ENCODE results near the gene CHAT.

- no peak for TF ChIP-seq CTCF (IDR thresholded peaks at IDR 0.05)
- TF ChIP-seq POLR2A (IDR thresholded peaks at IDR 0.05) = no peak
These were observed 43.1 kb downstream of the CHAT start for GRCh38 chr10:49656845-49657493.

All from body of pancreas (tissue), 4 donors.